Measurements from ENCODE around the gene TTC9B. TPM values are rescaled to one million over a fixed set of nuclear protein-coding genes. Genes with fewer than 3 reads are reported as not detected.

The TTC9B gene
- total and polyA plus RNA-seq, 2 of the 13 experiments (the other 11 are each of a cell fraction or from before 2014, with no cell fraction given): not detected

- TF ChIP-seq ZSCAN20 (CRISPR knock-in tag; IDR thresholded peaks at IDR 0.05; ENCODE audit: borderline replicate concordance): no peak
- no peak for TF ChIP-seq ZFAT (CRISPR knock-in tag; conservative IDR thresholded peaks at IDR 0.05)
- peak; percentile 91 for TF ChIP-seq ZNF883 (CRISPR knock-in tag; IDR thresholded peaks at IDR 0.05; ENCODE audit: not compliant biosample characterization)
- peak; percentile 84 for TF ChIP-seq JARID2 (CRISPR knock-in tag; IDR thresholded peaks at IDR 0.05; ENCODE audit: insufficient replicate concordance)
- 0 out of 2 replicates have a peak, but pooled peaks have one; percentile 20 for TF ChIP-seq SMAD3 (CRISPR knock-in tag; IDR thresholded peaks at IDR 0.05)
- peak; percentile 85; the same call in 1 of the 2 replicates for TF ChIP-seq ZNF274 (CRISPR knock-in tag; IDR thresholded peaks at IDR 0.05)
- no peak for TF ChIP-seq ZNF451 (CRISPR knock-in tag; IDR thresholded peaks at IDR 0.05)
- peak; percentile 55; the same call in 1 of the 2 replicates for TF ChIP-seq POGZ (CRISPR knock-in tag; IDR thresholded peaks at IDR 0.05)
- TF ChIP-seq SSRP1 (CRISPR knock-in tag; IDR thresholded peaks at IDR 0.05): 0 out of 2 replicates have a peak, but pooled peaks have one; percentile 32
- peak; percentile 40; the same call in 1 of the 2 replicates for TF ChIP-seq ZNF230 (CRISPR knock-in tag; IDR thresholded peaks at IDR 0.05)
- TF ChIP-seq ZFP90 (CRISPR knock-in tag; IDR thresholded peaks at IDR 0.05; ENCODE audit: borderline replicate concordance): peak; percentile 72; the same call in 1 of the 2 replicates
- TF ChIP-seq ZNF335 (CRISPR knock-in tag; IDR thresholded peaks at IDR 0.05): peak; percentile 94
- TF ChIP-seq, protein P1, sequence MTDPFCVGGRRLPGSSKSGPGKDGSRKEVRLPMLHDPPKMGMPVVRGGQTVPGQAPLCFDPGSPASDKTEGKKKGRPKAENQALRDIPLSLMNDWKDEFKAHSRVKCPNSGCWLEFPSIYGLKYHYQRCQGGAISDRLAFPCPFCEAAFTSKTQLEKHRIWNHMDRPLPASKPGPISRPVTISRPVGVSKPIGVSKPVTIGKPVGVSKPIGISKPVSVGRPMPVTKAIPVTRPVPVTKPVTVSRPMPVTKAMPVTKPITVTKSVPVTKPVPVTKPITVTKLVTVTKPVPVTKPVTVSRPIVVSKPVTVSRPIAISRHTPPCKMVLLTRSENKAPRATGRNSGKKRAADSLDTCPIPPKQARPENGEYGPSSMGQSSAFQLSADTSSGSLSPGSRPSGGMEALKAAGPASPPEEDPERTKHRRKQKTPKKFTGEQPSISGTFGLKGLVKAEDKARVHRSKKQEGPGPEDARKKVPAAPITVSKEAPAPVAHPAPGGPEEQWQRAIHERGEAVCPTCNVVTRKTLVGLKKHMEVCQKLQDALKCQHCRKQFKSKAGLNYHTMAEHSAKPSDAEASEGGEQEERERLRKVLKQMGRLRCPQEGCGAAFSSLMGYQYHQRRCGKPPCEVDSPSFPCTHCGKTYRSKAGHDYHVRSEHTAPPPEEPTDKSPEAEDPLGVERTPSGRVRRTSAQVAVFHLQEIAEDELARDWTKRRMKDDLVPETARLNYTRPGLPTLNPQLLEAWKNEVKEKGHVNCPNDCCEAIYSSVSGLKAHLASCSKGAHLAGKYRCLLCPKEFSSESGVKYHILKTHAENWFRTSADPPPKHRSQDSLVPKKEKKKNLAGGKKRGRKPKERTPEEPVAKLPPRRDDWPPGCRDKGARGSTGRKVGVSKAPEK (CRISPR knock-in tag; IDR thresholded peaks at IDR 0.05; ENCODE audit: borderline replicate concordance): no peak
- no peak for TF ChIP-seq TCF7 (IDR thresholded peaks at IDR 0.05; ENCODE audit: low read depth)
- TF ChIP-seq, protein P2, sequence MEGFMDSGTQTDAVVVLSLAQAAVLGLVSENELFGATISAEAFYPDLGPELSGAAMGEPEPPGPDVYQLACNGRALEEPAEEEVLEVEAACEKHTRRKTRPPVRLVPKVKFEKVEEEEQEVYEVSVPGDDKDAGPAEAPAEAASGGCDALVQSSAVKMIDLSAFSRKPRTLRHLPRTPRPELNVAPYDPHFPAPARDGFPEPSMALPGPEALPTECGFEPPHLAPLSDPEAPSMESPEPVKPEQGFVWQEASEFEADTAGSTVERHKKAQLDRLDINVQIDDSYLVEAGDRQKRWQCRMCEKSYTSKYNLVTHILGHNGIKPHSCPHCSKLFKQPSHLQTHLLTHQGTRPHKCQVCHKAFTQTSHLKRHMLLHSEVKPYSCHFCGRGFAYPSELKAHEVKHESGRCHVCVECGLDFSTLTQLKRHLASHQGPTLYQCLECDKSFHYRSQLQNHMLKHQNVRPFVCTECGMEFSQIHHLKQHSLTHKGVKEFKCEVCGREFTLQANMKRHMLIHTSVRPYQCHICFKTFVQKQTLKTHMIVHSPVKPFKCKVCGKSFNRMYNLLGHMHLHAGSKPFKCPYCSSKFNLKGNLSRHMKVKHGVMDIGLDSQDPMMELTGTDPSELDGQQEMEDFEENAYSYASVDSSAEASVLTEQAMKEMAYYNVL (CRISPR knock-in tag; IDR thresholded peaks at IDR 0.05; ENCODE audit: borderline replicate concordance): 0 out of 2 replicates have a peak, but pooled peaks have one; percentile 52
- peak; percentile 57; the same call in 1 of the 2 replicates for TF ChIP-seq ZBTB38 (CRISPR knock-in tag; IDR thresholded peaks at IDR 0.05)
- TF ChIP-seq, protein P3, sequence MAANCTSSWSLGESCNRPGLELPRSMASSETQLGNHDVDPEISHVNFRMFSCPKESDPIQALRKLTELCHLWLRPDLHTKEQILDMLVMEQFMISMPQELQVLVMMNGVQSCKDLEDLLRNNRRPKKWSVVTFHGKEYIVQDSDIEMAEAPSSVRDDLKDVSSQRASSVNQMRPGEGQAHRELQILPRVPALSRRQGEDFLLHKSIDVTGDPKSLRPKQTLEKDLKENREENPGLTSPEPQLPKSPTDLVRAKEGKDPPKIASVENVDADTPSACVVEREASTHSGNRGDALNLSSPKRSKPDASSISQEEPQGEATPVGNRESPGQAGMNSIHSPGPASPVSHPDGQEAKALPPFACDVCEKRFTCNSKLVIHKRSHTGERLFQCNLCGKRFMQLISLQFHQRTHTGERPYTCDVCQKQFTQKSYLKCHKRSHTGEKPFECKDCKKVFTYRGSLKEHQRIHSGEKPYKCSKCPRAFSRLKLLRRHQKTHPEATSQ (CRISPR knock-in tag; IDR thresholded peaks at IDR 0.05; ENCODE audit: borderline replicate concordance): no peak
- TF ChIP-seq U2AF1 (optimal IDR thresholded peaks at IDR 0.05; ENCODE audit: low read depth, low read length): no peak
- peak; percentile 59; the same call in 1 of the 2 replicates for TF ChIP-seq FOXC1 (CRISPR knock-in tag; IDR thresholded peaks at IDR 0.05; ENCODE audit: borderline replicate concordance)
- TF ChIP-seq ZNF891 (CRISPR knock-in tag; IDR thresholded peaks at IDR 0.05): peak; percentile 53; the same call in 1 of the 2 replicates
- peak; percentile 96 for TF ChIP-seq THAP11 (CRISPR knock-in tag; IDR thresholded peaks at IDR 0.05)
- no peak; the same call in 1 of the 2 replicates for TF ChIP-seq NFYC (CRISPR knock-in tag; IDR thresholded peaks at IDR 0.05)
- TF ChIP-seq FIP1L1 (IDR thresholded peaks at IDR 0.05; ENCODE audit: borderline replicate concordance, insufficient read depth, low read depth, low read length): no peak
Observed at GRCh38 chr19:40190891-40191835, 27.0 kb downstream of the TTC9B start, which contains the start of gene MAP3K10 (continued).
